HuH-7 (cell line): ENCODE data around the gene SF3B1.
"Not testable (repeated sequence)": the region's sequence is repeated elsewhere in the genome, so short reads cannot be mapped to it uniquely, and the experiment has no call there.

Experiments
- DNase-seq: peaks from one replicate; pipeline ENCODE4 v3.0.0; 2011; ENCODE audit warnings: low spot score

Gene SF3B1

GRCh38 chr2:197379918-197380309 is 54.9 kb downstream of the SF3B1 start:
- not testable (repeated sequence) for DNase-seq

- not testable (repeated sequence) for DNase-seq
Measured at GRCh38 chr2:197379308-197379917, 55.4 kb downstream of the SF3B1 start.

GRCh38 chr2:197378494-197379307 is 56.1 kb downstream of the SF3B1 start:
- DNase-seq: peak; percentile 69

GRCh38 chr2:197378086-197378485 is 56.7 kb downstream of the SF3B1 start:
- DNase-seq: no peak

- DNase-seq: no peak
Measured at GRCh38 chr2:197377670-197378069, 57.2 kb downstream of the SF3B1 start.

- DNase-seq: no peak
Measured at GRCh38 chr2:197372592-197372991, 62.2 kb downstream of the SF3B1 start.

- DNase-seq: not testable (repeated sequence)
Measured at GRCh38 chr2:197370664-197371063, 64.2 kb downstream of the SF3B1 start.

- no peak for DNase-seq
Measured at GRCh38 chr2:197369933-197370320, 64.9 kb downstream of the SF3B1 start.

GRCh38 chr2:197369228-197369932 is 65.4 kb downstream of the SF3B1 start:
- DNase-seq: no peak

- no peak for DNase-seq
Measured at GRCh38 chr2:197368412-197368811, 66.4 kb downstream of the SF3B1 start.

GRCh38 chr2:197363998-197364397 is 70.8 kb downstream of the SF3B1 start:
- no peak for DNase-seq

GRCh38 chr2:197360744-197361156 is 74.1 kb downstream of the SF3B1 start:
- DNase-seq: no peak

- no peak for DNase-seq
Measured at GRCh38 chr2:197359859-197360258, 75.0 kb downstream of the SF3B1 start.

- no peak for DNase-seq
Measured at GRCh38 chr2:197358931-197359330, 75.9 kb downstream of the SF3B1 start.

- no peak for DNase-seq
Measured at GRCh38 chr2:197357986-197358385, 76.8 kb downstream of the SF3B1 start.

- DNase-seq: no peak
Measured at GRCh38 chr2:197356136-197356535, 78.7 kb downstream of the SF3B1 start.

GRCh38 chr2:197354169-197354558 is 80.7 kb downstream of the SF3B1 start:
- DNase-seq: no peak

GRCh38 chr2:197353393-197354168 is 81.2 kb downstream of the SF3B1 start:
- DNase-seq: no peak

GRCh38 chr2:197349699-197350098 is 85.1 kb downstream of the SF3B1 start:
- no peak for DNase-seq

GRCh38 chr2:197348721-197349360 is 86.0 kb downstream of the SF3B1 start:
- no peak for DNase-seq

- no peak for DNase-seq
Measured at GRCh38 chr2:197345846-197346370, 88.9 kb downstream of the SF3B1 start.
